Central memory CD8-positive, alpha-beta T cell (primary cell): ENCODE measurements around the gene NAV2.

Experiments
- ATAC-seq: fragments of 150-1000 bp; cut with Tn5 transposase; replicated peaks from 2 replicates; pipeline ENCODE4 v1.10.0; 2022; ENCODE audit warnings: mild to moderate bottlenecking, moderate FRiP score, moderate number of reproducible peaks; ENCODE audit not compliant: poor library complexity, severe bottlenecking; ENCODE audit errors: extremely low read depth
- DNase-seq, 2 donors: peaks; one replicate each; pipeline ENCODE4 v3.0.0; 2021; ENCODE audit warnings: low spot score in 2 of 2
- H3K27ac Mint-ChIP-seq: one replicate; pipeline ENCODE4 v1.8.0; 2022; ENCODE audit warnings: low read depth, mild to moderate bottlenecking, moderate library complexity, mixed read lengths
- H3K27me3 Mint-ChIP-seq: one replicate; pipeline ENCODE4 v1.8.0; 2022; ENCODE audit warnings: mixed read lengths
- H3K36me3 Mint-ChIP-seq: one replicate; pipeline ENCODE4 v1.8.0; 2022; ENCODE audit warnings: mild to moderate bottlenecking, moderate library complexity, mixed read lengths; ENCODE audit not compliant: insufficient read depth
- H3K4me1 Mint-ChIP-seq: one replicate; pipeline ENCODE4 v1.8.0; 2022; ENCODE audit warnings: mixed read lengths
- H3K4me3 Mint-ChIP-seq: one replicate; pipeline ENCODE4 v1.8.0; 2022; ENCODE audit warnings: mild to moderate bottlenecking, moderate library complexity, mixed read lengths
- H3K9me3 Mint-ChIP-seq: one replicate; pipeline ENCODE4 v1.8.0; 2022; ENCODE audit warnings: mixed read lengths

The NAV2 gene

DNA sequence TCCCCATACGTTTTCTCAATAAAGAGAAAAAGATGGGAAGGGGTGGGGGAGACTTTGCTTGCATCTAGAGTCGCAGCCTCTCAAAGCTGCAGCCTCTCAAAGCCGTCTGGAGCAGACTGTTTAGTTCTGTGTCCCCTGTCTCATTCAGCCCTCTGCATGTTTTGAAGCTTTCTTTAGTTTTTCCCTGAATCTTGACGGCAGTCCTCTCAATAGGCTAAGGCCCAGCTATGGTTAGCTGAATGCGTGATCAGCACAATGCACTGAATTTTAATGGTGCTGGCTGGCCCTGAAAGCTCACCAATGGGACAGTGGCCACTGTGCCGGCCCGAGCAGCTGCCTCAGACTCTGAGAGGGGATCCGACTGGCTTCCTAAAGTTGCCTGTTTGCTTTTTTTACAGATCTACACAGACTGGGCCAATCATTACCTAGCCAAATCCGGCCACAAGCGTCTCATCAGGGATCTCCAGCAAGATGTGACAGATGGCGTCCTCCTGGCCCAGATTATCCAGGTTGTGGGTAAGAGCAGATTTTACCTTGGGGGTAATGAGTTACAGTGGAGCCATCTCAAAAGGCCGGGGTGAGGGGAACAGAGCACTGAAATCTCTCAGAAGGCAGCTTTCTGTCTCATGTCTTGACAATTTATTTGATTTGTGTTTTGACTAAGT is 119.6 kb downstream of the NAV2 start:
- Mint-ChIP-seq H3K4me1 (no peaks in the 10 kb centered on the region), H3K27ac (no peak overlapping the region), H3K36me3 (no peaks in the 10 kb centered on the region), H3K27me3 (no peaks in the 10 kb centered on the region), H3K9me3 (no peaks in the 10 kb centered on the region), H3K4me3 (no peak overlapping the region)
- no peak for DNase-seq
- no peak for ATAC-seq

DNA sequence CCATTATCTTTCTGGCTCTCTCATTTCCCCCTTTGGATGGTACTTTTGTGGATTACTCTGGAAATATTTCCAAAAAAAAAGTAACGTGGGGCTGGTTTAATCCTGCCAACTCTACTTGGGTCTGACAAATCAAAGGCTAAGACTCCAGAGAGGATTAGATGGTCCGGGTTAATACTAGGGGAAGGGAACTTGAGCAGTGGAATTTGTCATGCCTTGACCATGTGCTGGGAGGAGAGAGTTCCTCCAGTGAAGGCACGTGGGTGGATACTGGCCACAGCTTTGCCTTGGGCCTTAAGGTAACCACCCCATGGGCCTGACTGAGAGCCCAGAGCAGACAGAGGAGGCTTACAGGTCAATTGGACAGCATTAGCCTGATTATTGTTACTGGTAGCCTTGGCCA is 120.3 kb downstream of the NAV2 start:
- Mint-ChIP-seq H3K9me3 (no peaks in the 10 kb centered on the region), H3K4me1 (no peaks in the 10 kb centered on the region), H3K36me3 (no peaks in the 10 kb centered on the region), H3K27me3 (no peaks in the 10 kb centered on the region), H3K4me3 (no peak overlapping the region), H3K27ac (no peak overlapping the region)
- ATAC-seq: no peak
- no peak for DNase-seq

DNA sequence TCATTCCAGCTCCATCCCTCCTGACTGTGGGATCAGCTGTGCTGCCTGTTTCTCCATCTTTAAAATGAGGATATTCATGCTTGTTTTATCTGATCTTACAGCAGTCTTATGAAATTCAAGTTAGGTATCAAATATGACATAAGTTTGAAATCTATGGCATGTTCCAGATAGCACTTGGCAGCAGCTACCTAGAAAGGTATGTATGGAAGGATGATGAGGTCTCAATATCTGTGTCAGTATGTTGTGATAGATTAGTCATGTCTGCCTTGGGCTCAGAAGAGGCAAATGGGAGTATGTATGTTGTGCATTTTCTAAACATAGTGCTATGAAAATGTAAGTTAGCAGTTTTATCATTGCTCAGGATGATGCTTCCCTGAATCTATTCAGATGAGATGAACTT is 122.1 kb downstream of the NAV2 start:
- no peak overlapping the region for H3K27ac Mint-ChIP-seq
- no peak overlapping the region for H3K4me3 Mint-ChIP-seq
- no peaks in the 10 kb centered on the region for H3K4me1 Mint-ChIP-seq
- no peaks in the 10 kb centered on the region for H3K27me3 Mint-ChIP-seq
- ATAC-seq (no peak), DNase-seq (no peak)
- no peaks in the 10 kb centered on the region for H3K9me3 Mint-ChIP-seq
- H3K36me3 Mint-ChIP-seq: no peaks in the 10 kb centered on the region

DNA sequence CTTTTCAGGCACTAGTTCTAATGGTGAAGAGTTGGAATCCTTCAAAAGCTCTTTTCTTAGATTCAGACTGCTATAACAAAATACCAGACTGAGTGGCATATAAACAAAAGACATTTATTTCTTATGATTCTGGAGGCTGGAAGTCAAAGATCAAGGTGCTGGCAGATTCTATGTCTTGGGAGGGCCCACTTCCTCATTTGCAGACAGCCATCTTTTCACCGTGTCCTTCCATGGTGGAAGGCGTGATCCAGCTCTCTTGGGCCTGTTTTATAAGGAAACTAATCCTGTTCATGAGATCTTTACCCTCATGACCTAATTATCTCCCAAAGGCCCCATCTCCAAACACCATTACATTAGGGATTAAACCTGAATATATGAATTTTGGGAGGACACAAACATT is 124.0 kb downstream of the NAV2 start:
- DNase-seq: no peak
- no peak overlapping the region for H3K27ac Mint-ChIP-seq
- ATAC-seq: no peak
- H3K27me3 Mint-ChIP-seq: no peaks in the 10 kb centered on the region
- no peaks in the 10 kb centered on the region for H3K36me3 Mint-ChIP-seq
- H3K4me1 Mint-ChIP-seq: no peaks in the 10 kb centered on the region
- H3K9me3 Mint-ChIP-seq: no peaks in the 10 kb centered on the region
- H3K4me3 Mint-ChIP-seq: no peak overlapping the region

DNA sequence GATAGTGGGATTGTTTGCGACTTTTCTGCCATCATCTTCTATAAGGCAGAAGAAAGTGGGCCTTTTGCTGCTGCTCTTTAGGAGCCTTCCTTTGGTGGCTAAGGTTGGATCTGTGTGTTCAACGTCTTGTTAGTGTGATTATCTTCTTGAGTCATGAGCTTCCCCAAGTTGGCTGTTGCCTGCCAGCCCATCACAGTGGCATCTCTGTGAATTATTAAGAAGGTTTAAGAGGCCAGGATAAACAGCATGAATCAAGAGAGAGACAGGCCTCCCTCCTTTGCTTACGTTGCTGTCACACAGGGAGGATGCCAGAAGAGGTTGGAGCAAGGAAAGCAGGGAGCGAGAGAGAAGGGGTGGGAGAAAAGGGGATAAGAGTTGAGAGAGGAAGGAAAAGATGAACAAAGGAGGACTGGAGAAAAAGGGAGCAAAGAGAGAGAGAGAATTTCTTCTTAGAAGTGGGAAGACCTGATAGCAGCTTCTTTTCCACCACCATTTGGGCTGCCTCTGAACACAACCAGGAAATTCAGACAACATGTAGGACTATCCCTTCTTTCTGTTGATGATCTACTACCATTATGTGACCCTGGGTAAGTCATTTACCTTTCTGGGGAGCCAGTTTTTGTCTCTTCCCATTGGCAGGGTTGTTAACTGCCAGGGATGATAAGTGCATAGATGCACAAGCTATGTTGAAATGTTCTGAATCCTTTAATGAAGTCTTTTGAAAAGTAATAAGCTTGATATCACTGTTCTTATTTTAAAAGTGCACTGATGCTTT is 126.5 kb downstream of the NAV2 start:
- Mint-ChIP-seq H3K27me3 (no peaks in the 10 kb centered on the region), H3K27ac (no peak overlapping the region), H3K36me3 (no peaks in the 10 kb centered on the region), H3K4me3 (no peak overlapping the region), H3K9me3 (no peaks in the 10 kb centered on the region), H3K4me1 (no peaks in the 10 kb centered on the region)
- DNase-seq (no peak), ATAC-seq (no peak)

DNA sequence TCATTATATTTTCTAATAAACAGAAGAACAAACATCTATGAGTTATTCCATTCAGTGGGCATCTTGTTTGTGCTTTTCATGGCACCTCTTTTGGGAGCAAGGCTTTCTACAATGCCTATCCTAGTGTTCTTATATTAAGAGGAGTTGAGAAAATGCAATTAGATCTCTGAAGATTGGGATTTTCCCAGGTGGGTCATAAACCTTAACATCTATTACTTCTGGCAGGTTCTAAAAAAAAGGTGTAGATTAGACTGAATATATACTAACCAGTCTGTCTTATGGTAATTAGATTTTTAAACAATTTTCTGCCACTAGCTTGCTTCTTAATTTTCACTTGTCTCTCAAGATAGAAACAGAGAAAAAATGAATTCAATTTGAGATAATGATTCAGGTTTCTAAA is 128.3 kb downstream of the NAV2 start:
- no peak for ATAC-seq
- Mint-ChIP-seq H3K4me3 (no peak overlapping the region), H3K27me3 (no peaks in the 10 kb centered on the region), H3K27ac (no peak overlapping the region), H3K9me3 (no peaks in the 10 kb centered on the region), H3K36me3 (no peaks in the 10 kb centered on the region), H3K4me1 (no peaks in the 10 kb centered on the region)
- no peak for DNase-seq

DNA sequence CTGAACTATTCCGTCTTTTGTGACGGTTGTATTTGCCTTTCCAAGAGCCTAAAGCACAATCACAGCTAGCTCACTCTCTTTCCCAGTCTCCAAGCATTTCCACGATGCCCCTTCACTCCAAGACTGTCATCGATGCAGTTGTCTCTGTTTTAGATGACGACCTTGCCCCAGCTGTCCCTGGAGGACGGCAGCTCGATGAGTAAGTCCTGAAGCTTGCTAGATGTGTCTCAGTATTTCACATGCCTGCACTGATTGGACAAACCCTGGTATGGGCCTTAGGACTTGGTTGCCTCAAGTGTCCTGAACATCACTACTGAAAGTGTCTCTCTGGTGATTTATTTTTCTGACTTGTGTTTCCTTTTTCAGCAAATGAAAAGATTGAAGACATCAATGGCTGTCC is 129.9 kb downstream of the NAV2 start:
- H3K4me3 Mint-ChIP-seq: no peak overlapping the region
- H3K27ac Mint-ChIP-seq: no peak overlapping the region
- H3K36me3 Mint-ChIP-seq: no peaks in the 10 kb centered on the region
- ATAC-seq (no peak), DNase-seq (no peak)
- no peaks in the 10 kb centered on the region for H3K4me1 Mint-ChIP-seq
- H3K27me3 Mint-ChIP-seq: no peaks in the 10 kb centered on the region
- no peaks in the 10 kb centered on the region for H3K9me3 Mint-ChIP-seq

DNA sequence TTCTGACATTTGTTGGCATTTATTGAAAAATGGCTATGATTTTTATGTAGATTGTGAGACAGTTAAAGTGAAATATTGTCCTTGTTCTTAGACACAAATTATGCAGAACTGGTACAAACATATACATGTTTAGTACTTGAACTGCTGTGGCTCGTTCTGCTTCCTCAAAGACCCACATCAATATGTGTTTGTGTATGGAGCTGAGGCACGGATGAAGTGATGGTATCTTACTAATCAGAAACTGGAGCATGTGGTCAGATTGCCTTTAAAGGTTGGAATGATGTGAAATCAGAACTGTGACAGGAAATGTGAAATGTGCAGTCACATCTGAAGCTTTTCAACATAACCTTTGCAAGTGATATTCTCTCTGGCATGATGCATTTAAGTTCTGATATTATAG is 130.4 kb downstream of the NAV2 start:
- Mint-ChIP-seq H3K36me3 (no peaks in the 10 kb centered on the region), H3K27ac (no peak overlapping the region), H3K9me3 (no peaks in the 10 kb centered on the region), H3K4me1 (no peaks in the 10 kb centered on the region), H3K27me3 (no peaks in the 10 kb centered on the region), H3K4me3 (no peak overlapping the region)
- DNase-seq (no peak), ATAC-seq (no peak)

DNA sequence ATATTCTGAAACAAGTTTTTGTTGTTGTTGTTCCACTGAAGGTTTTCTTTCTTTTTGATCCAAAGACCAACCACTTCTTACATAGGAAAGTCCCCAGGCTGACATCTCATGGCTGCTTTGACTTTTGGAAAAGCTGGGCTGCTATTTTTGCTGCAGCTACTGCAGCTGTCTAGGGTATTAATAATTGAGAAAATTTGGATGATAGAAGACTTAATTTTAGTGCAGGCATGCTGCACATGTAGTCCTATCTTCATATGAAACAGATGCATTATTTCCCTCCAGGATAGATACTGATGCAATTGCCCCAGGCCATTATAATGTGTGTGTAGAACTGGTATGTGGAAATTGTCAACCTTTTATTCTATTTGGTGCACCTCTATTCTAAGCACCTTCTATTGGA is 131.4 kb downstream of the NAV2 start:
- no peaks in the 10 kb centered on the region for H3K9me3 Mint-ChIP-seq
- H3K4me1 Mint-ChIP-seq: no peaks in the 10 kb centered on the region
- no peaks in the 10 kb centered on the region for H3K27me3 Mint-ChIP-seq
- ATAC-seq (no peak), DNase-seq (no peak)
- H3K36me3 Mint-ChIP-seq: no peaks in the 10 kb centered on the region
- no peak overlapping the region for H3K4me3 Mint-ChIP-seq
- no peak overlapping the region for H3K27ac Mint-ChIP-seq

DNA sequence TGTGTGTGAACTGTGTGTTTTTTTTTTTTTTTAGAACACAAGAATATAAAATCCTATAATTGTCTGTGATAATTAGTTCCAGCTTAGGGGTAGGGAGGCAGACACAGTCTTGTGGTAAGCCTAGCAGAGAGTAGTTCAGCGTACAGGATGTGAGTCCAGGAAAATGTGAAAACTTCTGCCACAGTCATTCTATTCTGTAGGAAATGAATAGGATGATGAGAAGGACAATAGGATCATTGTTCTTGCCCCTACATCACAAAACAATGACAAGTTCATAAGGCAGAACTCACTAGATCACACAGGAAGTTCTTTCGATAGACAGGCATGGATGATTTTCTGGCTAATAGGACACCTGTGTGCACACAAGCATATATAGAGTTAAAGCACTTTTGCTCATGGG is 132.2 kb downstream of the NAV2 start:
- DNase-seq (no peak), ATAC-seq (no peak)
- no peaks in the 10 kb centered on the region for H3K36me3 Mint-ChIP-seq
- no peak overlapping the region for H3K27ac Mint-ChIP-seq
- H3K4me3 Mint-ChIP-seq: no peak overlapping the region
- no peaks in the 10 kb centered on the region for H3K27me3 Mint-ChIP-seq
- H3K4me1 Mint-ChIP-seq: no peaks in the 10 kb centered on the region
- H3K9me3 Mint-ChIP-seq: no peaks in the 10 kb centered on the region

DNA sequence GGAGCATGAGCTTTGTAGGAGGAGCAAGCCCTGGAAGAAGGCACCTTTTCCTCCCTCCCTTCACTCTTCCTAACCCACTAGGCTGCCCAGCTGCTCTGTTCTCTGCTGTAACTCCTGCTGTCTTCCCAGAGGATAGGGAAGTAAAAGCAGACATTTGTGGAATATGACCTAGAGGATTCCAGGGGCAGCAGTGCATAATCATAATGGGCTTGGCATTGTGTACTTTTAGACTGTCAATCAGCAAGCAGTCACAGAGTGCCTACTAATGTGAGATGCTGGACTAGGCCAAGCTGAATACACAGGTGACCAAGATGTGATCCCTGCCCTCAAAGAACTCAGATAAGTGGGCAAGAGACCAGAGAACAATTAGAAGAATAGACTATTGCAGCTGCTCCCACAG is 133.0 kb downstream of the NAV2 start:
- no peak for DNase-seq
- H3K27me3 Mint-ChIP-seq: no peaks in the 10 kb centered on the region
- H3K36me3 Mint-ChIP-seq: no peaks in the 10 kb centered on the region
- no peaks in the 10 kb centered on the region for H3K4me1 Mint-ChIP-seq
- H3K9me3 Mint-ChIP-seq: no peaks in the 10 kb centered on the region
- no peak overlapping the region for H3K4me3 Mint-ChIP-seq
- no peak overlapping the region for H3K27ac Mint-ChIP-seq
- no peak for ATAC-seq

DNA sequence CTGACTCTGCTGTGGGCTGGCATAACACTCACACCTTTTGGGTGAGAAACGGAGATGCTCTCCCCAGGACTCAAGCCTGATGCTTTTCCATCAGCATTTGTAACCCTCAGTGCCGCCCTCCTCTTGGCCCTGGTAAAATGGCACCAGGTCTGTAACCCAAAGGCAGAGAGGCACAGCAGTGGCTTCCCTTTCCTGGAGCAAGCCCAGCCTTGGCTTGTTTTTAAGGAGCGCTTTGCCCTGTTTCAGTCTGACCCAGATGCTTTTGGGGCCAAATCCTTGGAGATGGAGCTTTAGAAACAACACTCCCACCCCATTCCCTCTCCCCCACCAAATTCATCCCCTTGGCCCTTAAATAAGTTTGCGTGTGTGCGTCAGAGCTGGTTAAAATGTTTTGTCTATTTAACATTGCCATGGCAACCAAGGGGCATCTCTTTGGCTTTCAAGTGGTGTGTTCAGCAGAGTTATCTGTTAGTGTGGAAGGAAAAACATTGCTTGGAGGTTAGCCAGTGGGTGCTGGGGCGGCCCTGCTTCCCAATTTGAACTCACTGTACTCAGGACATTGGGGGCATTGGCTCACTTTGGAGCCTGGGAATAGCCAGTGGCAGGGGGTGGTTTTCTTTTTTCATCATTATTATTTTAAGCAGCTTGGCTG is 134.1 kb downstream of the NAV2 start:
- no peak for ATAC-seq
- no peak for DNase-seq
- no peak overlapping the region for H3K4me3 Mint-ChIP-seq

DNA sequence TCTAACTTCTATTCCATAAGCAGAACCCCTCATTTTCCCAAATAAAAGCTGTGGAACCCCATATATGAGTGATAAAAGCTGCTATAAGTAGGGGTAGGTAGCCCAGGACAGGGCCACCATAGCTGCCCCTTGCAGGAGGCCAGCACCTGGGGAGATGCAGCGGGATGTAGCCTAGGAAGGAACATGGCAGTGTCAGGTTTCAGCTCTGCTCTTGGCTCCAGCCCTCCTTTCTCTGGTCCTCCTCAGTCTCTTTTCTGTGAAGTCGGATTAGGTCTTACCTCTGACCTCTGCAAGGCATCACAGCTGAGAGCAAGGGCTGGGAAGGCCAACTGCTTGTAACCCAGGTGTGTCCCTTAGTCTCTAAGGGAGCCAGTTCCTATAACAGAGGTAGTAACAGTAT is 135.6 kb downstream of the NAV2 start:
- ATAC-seq: no peak
- no peak for DNase-seq
- no peaks in the 10 kb centered on the region for H3K27me3 Mint-ChIP-seq
- H3K4me1 Mint-ChIP-seq: no peaks in the 10 kb centered on the region
- no peaks in the 10 kb centered on the region for H3K9me3 Mint-ChIP-seq
- no peak overlapping the region for H3K27ac Mint-ChIP-seq
- H3K4me3 Mint-ChIP-seq: no peak overlapping the region
- H3K36me3 Mint-ChIP-seq: no peaks in the 10 kb centered on the region

More for the DNA sequence above, 134.1 kb downstream of the NAV2 start:
- H3K4me1 Mint-ChIP-seq: no peaks in the 10 kb centered on the region
- no peak overlapping the region for H3K27ac Mint-ChIP-seq
- H3K27me3 Mint-ChIP-seq: no peaks in the 10 kb centered on the region
- H3K36me3 Mint-ChIP-seq: no peaks in the 10 kb centered on the region
- no peaks in the 10 kb centered on the region for H3K9me3 Mint-ChIP-seq
